D721Med (cell line): ENCODE data around the gene UBE3B.

Experiments
- DNase-seq: peaks from one replicate; pipeline ENCODE4 v3.0.0; 2011; ENCODE audit warnings: low spot score; ENCODE audit not compliant: insufficient read length
- FAIRE-seq: peaks from 2 replicates; lab custom pipeline; 2011; peaks lifted over from hg19 to GRCh38; lab: Jason Lieb, UNC
- CTCF ChIP-seq: IDR thresholded peaks from 2 replicates; pipeline ENCODE4 v1.5.1; 2012; ENCODE audit warnings: mild to moderate bottlenecking, control low read depth; ENCODE audit not compliant: insufficient read depth; ENCODE audit errors: missing control alignments

UBE3B gene

GRCh38 chr12:109504068-109504467 is 26.6 kb downstream of the UBE3B start:
- FAIRE-seq (no peak), DNase-seq (no peak)
- TF ChIP-seq CTCF, result no peak

GRCh38 chr12:109510196-109510595 is 32.8 kb downstream of the UBE3B start:
- no peak for FAIRE-seq
- no peak for DNase-seq
- no peak for TF ChIP-seq CTCF

- FAIRE-seq (no peak), DNase-seq (no peak)
- no peak for TF ChIP-seq CTCF
Observed at GRCh38 chr12:109512608-109513007, 35.2 kb downstream of the UBE3B start.

GRCh38 chr12:109513051-109513450 is 35.6 kb downstream of the UBE3B start:
- TF ChIP-seq CTCF, result no peak
- FAIRE-seq (no peak), DNase-seq (no peak)

GRCh38 chr12:109513977-109514376 is 36.5 kb downstream of the UBE3B start:
- DNase-seq, result no peak
- no peak for FAIRE-seq
- no peak for TF ChIP-seq CTCF

- DNase-seq, result no peak
Observed at GRCh38 chr12:109517619-109518018, 40.2 kb downstream of the UBE3B start.

More at GRCh38 chr12:109517619-109518018, 40.2 kb downstream of the UBE3B start:
- no peak for TF ChIP-seq CTCF
- no peak for FAIRE-seq
